Large intestine (tissue), 3 donors: ENCODE data around the gene GOLGA8S. TPM values are rescaled to one million over a fixed set of nuclear protein-coding genes. Genes with fewer than 3 reads are reported as not detected.
"Not testable (repeated sequence)": the region's sequence is repeated elsewhere in the genome, so short reads cannot be mapped to it uniquely, and the experiment has no call there.

Experiments used
- DNase-seq, 2 donors: peaks; one replicate each; pipeline versions ENCODE4 v3.0.0 to v3.0.0-alpha.2; 2013
- H3K27ac ChIP-seq: one replicate; pipeline ENCODE4 v1.5.1; 2013; ENCODE audit warnings: low read length
- H3K27me3 ChIP-seq: 2 replicates; pipeline ENCODE4 v1.6.1; 2013; ENCODE audit warnings: low read length; ENCODE audit not compliant: control insufficient read depth, insufficient read depth
- H3K36me3 ChIP-seq: 2 replicates; pipeline ENCODE4 v1.6.1; 2013; ENCODE audit warnings: low read length; ENCODE audit not compliant: control insufficient read depth, insufficient read depth
- H3K4me1 ChIP-seq: one replicate; pipeline ENCODE4 v1.6.1; 2013; ENCODE audit warnings: low read length; ENCODE audit not compliant: control insufficient read depth, insufficient read depth
- H3K4me3 ChIP-seq: one replicate; pipeline ENCODE4 v1.5.1; 2013; ENCODE audit warnings: low read length
- H3K9me3 ChIP-seq: one replicate; pipeline ENCODE4 v1.6.1; 2013; ENCODE audit warnings: mild to moderate bottlenecking, low read depth, low read length, moderate library complexity; ENCODE audit not compliant: control insufficient read depth
- WGBS: methylation state at CpG from one replicate; pipeline ENCODE4 v1.1.5; 2013; ENCODE audit warnings: low lambda C conversion rate; ENCODE audit not compliant: insufficient coverage; 5-methylcytosine and 5-hydroxymethylcytosine counted together
- polyA plus RNA-seq: library from polyadenylated mRNA; unstranded; fragments of 120-200 nt; gene quantifications from one replicate; pipeline ENCODE4 v1.2.1, GENCODE V29; 2013

The GOLGA8S gene
- polyA plus RNA-seq, 1 donor: 0.24 TPM

DNA sequence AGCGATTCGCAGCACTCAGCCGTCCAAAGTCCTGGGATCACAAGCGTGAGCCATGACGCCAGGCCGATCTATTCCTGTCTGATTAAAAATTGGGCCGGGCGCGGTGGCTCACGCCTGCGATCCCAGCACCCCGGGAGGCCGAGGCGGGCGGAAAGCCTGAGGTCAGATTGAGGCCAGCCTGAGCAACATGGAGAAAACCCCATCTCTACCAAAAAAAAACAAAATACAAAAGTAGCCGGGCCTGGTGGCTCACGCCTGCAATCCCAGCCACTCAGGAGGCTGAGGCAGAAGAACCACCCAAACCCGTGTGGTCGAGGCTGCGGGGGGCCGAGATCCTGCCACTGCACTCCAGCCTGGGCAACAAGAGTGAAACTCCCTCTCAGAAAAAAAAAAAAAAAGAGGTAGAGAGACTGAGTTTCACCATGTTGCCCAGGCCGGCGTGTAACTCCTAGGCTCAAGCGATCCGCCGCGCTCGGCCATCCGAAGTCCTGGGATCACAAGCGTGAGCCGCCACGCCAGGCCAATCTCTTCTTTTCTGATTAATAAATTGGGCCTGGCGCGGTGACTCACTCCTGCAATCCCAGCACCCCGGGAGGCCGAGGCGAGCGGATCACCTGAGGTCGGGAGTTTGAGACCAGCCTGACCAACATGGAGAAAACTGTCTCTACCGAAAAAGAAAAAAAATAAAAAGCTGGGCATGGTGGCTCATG lies 18.5 kb downstream of the GOLGA8S start:
- H3K36me3 ChIP-seq, H3K4me1 ChIP-seq, H3K4me3 ChIP-seq, DNase-seq, H3K27ac ChIP-seq, H3K27me3 ChIP-seq: not testable (repeated sequence)
- H3K9me3 ChIP-seq: peaks cover 11% of the 10 kb centered on the region
- no CpG with 5 or more reads among the region's 40 CpGs for WGBS

- not testable (repeated sequence) for H3K27ac ChIP-seq, DNase-seq, H3K36me3 ChIP-seq, H3K27me3 ChIP-seq, H3K4me1 ChIP-seq, H3K4me3 ChIP-seq
- H3K9me3 ChIP-seq: peaks cover 11% of the 10 kb centered on the region
- 92% methylated on average over 2 of the region's 11 CpGs for WGBS
Measured at GRCh38 chr15:23374226-23374625, 19.7 kb downstream of the GOLGA8S start.

- no CpG with 5 or more reads among the region's 13 CpGs for WGBS
- DNase-seq, H3K4me1 ChIP-seq, H3K36me3 ChIP-seq, H3K4me3 ChIP-seq, H3K9me3 ChIP-seq, H3K27ac ChIP-seq, H3K27me3 ChIP-seq: not testable (repeated sequence)
Measured at GRCh38 chr15:23378946-23379345, 24.4 kb downstream of the GOLGA8S start.

GRCh38 chr15:23380700-23381099 lies 26.2 kb downstream of the GOLGA8S start:
- no CpG with 5 or more reads among the region's 4 CpGs for WGBS

DNA sequence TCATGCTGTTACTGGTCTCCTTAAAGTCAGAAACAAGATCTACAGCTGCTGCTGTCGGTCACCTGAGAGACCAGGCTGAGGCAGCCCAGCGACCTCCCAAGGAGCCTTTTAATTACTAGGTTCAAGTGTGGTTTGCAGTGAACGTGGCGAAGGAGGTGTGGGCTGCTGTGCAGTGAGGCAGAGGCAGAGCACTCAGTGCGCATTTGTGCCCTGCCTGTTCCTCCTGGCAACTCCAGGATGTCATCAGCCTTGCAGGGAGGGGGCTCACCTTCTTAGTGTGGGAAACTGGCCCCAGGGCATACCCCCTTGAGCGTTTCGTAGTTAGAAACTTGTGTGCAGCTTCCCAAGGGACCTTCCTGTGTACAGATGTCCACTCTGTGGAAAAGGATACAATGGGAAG lies 26.6 kb downstream of the GOLGA8S start:
- WGBS: no CpG with 5 or more reads among the region's 7 CpGs
- not testable (repeated sequence) for H3K27ac ChIP-seq, H3K27me3 ChIP-seq, H3K4me1 ChIP-seq, H3K9me3 ChIP-seq, H3K36me3 ChIP-seq, DNase-seq, H3K4me3 ChIP-seq

More at GRCh38 chr15:23380700-23381099, 26.2 kb downstream of the GOLGA8S start:
- H3K36me3 ChIP-seq, H3K4me3 ChIP-seq, H3K4me1 ChIP-seq, DNase-seq, H3K9me3 ChIP-seq, H3K27me3 ChIP-seq, H3K27ac ChIP-seq: not testable (repeated sequence)

GRCh38 chr15:23384371-23384770 lies 29.8 kb downstream of the GOLGA8S start:
- H3K27ac ChIP-seq: no peak overlapping the region
- H3K9me3 ChIP-seq: no peaks in the 10 kb centered on the region
- H3K36me3 ChIP-seq: no peaks in the 10 kb centered on the region
- DNase-seq: no peak
- no peak overlapping the region for H3K4me3 ChIP-seq
- H3K27me3 ChIP-seq: no peaks in the 10 kb centered on the region
- no peaks in the 10 kb centered on the region for H3K4me1 ChIP-seq

DNA sequence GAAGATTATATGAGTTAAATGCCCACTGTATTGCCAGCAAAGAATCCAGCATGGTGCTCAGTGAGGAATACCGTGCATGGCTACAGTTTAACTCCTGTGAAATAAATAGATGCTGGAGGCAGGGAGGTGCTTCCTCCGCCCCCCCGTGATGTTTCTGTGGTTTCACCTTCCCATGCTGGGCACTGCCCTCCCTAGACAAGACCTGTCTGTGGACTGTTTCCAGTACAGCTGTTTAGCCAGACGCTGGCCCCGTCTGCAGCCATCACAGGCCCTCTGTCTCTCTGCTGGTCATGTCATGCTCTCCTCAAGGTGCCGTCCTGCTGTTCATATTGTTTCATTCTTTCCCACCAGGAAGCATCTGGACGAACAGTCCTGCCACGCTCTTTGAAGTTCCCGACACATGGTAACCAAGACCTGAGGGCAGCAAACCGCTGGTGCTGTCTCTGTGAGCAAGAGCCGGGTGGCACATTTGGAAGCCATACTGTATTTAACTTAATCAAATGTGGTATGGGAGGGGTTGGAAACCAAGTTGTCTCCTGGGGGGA lies 31.4 kb downstream of the GOLGA8S start:
- no CpG with 5 or more reads among the region's 11 CpGs for WGBS

DNA sequence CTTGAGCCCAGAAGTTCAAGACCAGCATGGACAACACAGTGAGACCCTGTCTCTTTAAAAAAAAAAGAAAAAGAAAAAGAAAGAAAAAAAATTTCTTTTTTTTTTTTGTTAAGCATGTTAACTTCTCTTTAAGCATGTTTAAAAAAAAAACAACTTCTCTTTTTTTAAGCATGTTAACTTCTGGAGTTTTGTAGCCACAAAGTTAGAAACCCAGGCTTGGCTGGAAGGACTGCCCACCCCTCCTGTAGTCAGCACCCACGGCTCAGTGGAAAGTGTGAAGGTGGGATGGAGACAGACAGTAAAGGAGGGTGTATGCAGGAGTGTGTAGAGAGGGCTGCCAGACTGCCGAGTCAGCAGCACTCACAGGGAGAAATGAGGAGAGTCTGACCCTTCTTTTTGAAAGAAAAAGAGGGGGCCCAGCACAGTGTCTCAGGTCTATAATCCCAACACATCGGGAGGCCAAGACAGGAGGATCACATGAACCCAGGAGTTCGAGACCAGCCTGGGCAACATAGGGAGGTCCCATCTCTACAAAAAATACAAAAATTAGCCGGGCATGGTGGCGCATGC lies 33.2 kb downstream of the GOLGA8S start:
- Histone ChIP-seq H3K36me3 (no peaks in the 10 kb centered on the region), H3K27ac (no peak overlapping the region), H3K4me1 (no peaks in the 10 kb centered on the region), H3K9me3 (no peaks in the 10 kb centered on the region), H3K27me3 (no peaks in the 10 kb centered on the region), H3K4me3 (no peak overlapping the region)
- no peak for DNase-seq
- WGBS: 100% methylated on average over 1 of the region's 6 CpGs

More for the DNA sequence above, 31.4 kb downstream of the GOLGA8S start:
- no peaks in the 10 kb centered on the region for H3K36me3 ChIP-seq
- H3K27ac ChIP-seq: no peak overlapping the region
- H3K4me3 ChIP-seq: no peak overlapping the region
- no peaks in the 10 kb centered on the region for H3K27me3 ChIP-seq
- H3K9me3 ChIP-seq: no peaks in the 10 kb centered on the region
- DNase-seq: no peak
- H3K4me1 ChIP-seq: no peaks in the 10 kb centered on the region

GRCh38 chr15:23395030-23395692 lies 40.6 kb downstream of the GOLGA8S start:
- no peaks in the 10 kb centered on the region for H3K27me3 ChIP-seq

GRCh38 chr15:23395832-23396231 lies 41.3 kb downstream of the GOLGA8S start:
- WGBS: no CpG with 5 or more reads among the region's 5 CpGs

More at GRCh38 chr15:23395030-23395692, 40.6 kb downstream of the GOLGA8S start:
- WGBS: no CpG with 5 or more reads among the region's 15 CpGs
- Histone ChIP-seq H3K4me1 (no peaks in the 10 kb centered on the region), H3K9me3 (no peaks in the 10 kb centered on the region), H3K4me3 (no peak overlapping the region), H3K36me3 (no peaks in the 10 kb centered on the region), H3K27ac (no peak overlapping the region)
- DNase-seq: no peak

More at GRCh38 chr15:23395832-23396231, 41.3 kb downstream of the GOLGA8S start:
- Histone ChIP-seq H3K36me3 (no peaks in the 10 kb centered on the region), H3K4me3 (no peak overlapping the region), H3K27ac (no peak overlapping the region), H3K9me3 (no peaks in the 10 kb centered on the region), H3K4me1 (no peaks in the 10 kb centered on the region), H3K27me3 (no peaks in the 10 kb centered on the region)
- DNase-seq: no peak
